ENCODE measurements around the gene FAM20B. TPM values are rescaled to one million over a fixed set of nuclear protein-coding genes. Genes with fewer than 3 reads are reported as not detected.
"Not testable (repeated sequence)": the region's sequence is repeated elsewhere in the genome, so short reads cannot be mapped to it uniquely, and the experiment has no call there.

FAM20B gene
- total RNA-seq, result 43.1 and 43.9 TPM in 2 replicates

- peaks cover 42% of the 10 kb centered on the region for H3K79me2 ChIP-seq (ENCODE audit: insufficient read depth, low read length)
- DNase-seq (ENCODE audit: insufficient read length, low spot score, missing footprints), result peak; percentile 99
- peak within 1 kb of the TSS; percentile 90 for H3K4me2 ChIP-seq (ENCODE audit: insufficient read depth, low read length)
- H3K4me3 ChIP-seq (ENCODE audit: insufficient read depth, low read length), result peak within 1 kb of the TSS; percentile 77
- H4K20me1 ChIP-seq (ENCODE audit: insufficient read depth, low read length), result no peaks in the 10 kb centered on the region
- TF ChIP-seq CTCF (IDR thresholded peaks at IDR 0.05; ENCODE audit: extremely low read depth, low read depth, low read length), result no peak
- no peaks in the 10 kb centered on the region for H3K27me3 ChIP-seq (ENCODE audit: insufficient read depth, low read length)
- no peaks in the 10 kb centered on the region for H3K36me3 ChIP-seq (ENCODE audit: insufficient read depth, low read length)
- no peaks in the 10 kb centered on the region for H3K9me3 ChIP-seq (ENCODE audit: low read depth, low read length)
- peaks cover 13% of the 10 kb centered on the region for H3K4me1 ChIP-seq (ENCODE audit: insufficient read depth, low read length)
- H2AFZ ChIP-seq (ENCODE audit: low read length), result peak within 1 kb of the TSS; percentile 91
- peak within 1 kb of the TSS; percentile 60 for H3K27ac ChIP-seq (ENCODE audit: low read depth, low read length)
These were observed at the start of gene FAM20B for GRCh38 chr1:179025125-179025974. FAM20B (plus strand) TSS chr1:179025894; CDS start chr1:179043848, 17,954 bp downstream.

- Histone ChIP-seq H3K79me2 (ENCODE audit: insufficient read depth, low read length) (no peaks in the 10 kb centered on the region), H2AFZ (ENCODE audit: low read length) (no peak overlapping the region), H3K4me1 (ENCODE audit: insufficient read depth, low read length) (no peaks in the 10 kb centered on the region), H3K36me3 (ENCODE audit: insufficient read depth, low read length) (no peaks in the 10 kb centered on the region), H3K27ac (ENCODE audit: low read depth, low read length) (no peak overlapping the region), H3K27me3 (ENCODE audit: insufficient read depth, low read length) (no peaks in the 10 kb centered on the region), H3K4me3 (ENCODE audit: insufficient read depth, low read length) (no peak overlapping the region), H3K9me3 (ENCODE audit: low read depth, low read length) (no peaks in the 10 kb centered on the region), H3K4me2 (ENCODE audit: insufficient read depth, low read length) (no peak overlapping the region), H4K20me1 (ENCODE audit: insufficient read depth, low read length) (no peaks in the 10 kb centered on the region)
- TF ChIP-seq CTCF (IDR thresholded peaks at IDR 0.05; ENCODE audit: extremely low read depth, low read depth, low read length), result no peak
- DNase-seq (ENCODE audit: insufficient read length, low spot score, missing footprints), result no peak
These were observed 49.2 kb upstream of the FAM20B start for GRCh38 chr1:178976541-178976940.

- H3K4me3 ChIP-seq (ENCODE audit: insufficient read depth, low read length), result no peak overlapping the region
- no peaks in the 10 kb centered on the region for H4K20me1 ChIP-seq (ENCODE audit: insufficient read depth, low read length)
- no peaks in the 10 kb centered on the region for H3K79me2 ChIP-seq (ENCODE audit: insufficient read depth, low read length)
- H3K27ac ChIP-seq (ENCODE audit: low read depth, low read length), result no peak overlapping the region
- TF ChIP-seq CTCF (IDR thresholded peaks at IDR 0.05; ENCODE audit: extremely low read depth, low read depth, low read length), result no peak
- no peak overlapping the region for H2AFZ ChIP-seq (ENCODE audit: low read length)
- no peaks in the 10 kb centered on the region for H3K36me3 ChIP-seq (ENCODE audit: insufficient read depth, low read length)
- no peak for DNase-seq (ENCODE audit: insufficient read length, low spot score, missing footprints)
- H3K9me3 ChIP-seq (ENCODE audit: low read depth, low read length), result no peaks in the 10 kb centered on the region
- no peaks in the 10 kb centered on the region for H3K27me3 ChIP-seq (ENCODE audit: insufficient read depth, low read length)
- H3K4me2 ChIP-seq (ENCODE audit: insufficient read depth, low read length), result no peak overlapping the region
- H3K4me1 ChIP-seq (ENCODE audit: insufficient read depth, low read length), result no peaks in the 10 kb centered on the region
These were observed 39.5 kb upstream of the FAM20B start for GRCh38 chr1:178986204-178986603.

- not testable (repeated sequence) for H3K36me3 ChIP-seq (ENCODE audit: insufficient read depth, low read length); H3K4me3 ChIP-seq (ENCODE audit: insufficient read depth, low read length); H3K4me2 ChIP-seq (ENCODE audit: insufficient read depth, low read length); H2AFZ ChIP-seq (ENCODE audit: low read length); H3K27me3 ChIP-seq (ENCODE audit: insufficient read depth, low read length); H3K27ac ChIP-seq (ENCODE audit: low read depth, low read length); H3K4me1 ChIP-seq (ENCODE audit: insufficient read depth, low read length); H3K9me3 ChIP-seq (ENCODE audit: low read depth, low read length); H4K20me1 ChIP-seq (ENCODE audit: insufficient read depth, low read length); H3K79me2 ChIP-seq (ENCODE audit: insufficient read depth, low read length); DNase-seq (ENCODE audit: insufficient read length, low spot score, missing footprints)
These were observed 37.5 kb upstream of the FAM20B start for GRCh38 chr1:178988198-178988597.
